GM19467 (cell line): ENCODE results near the gene AGTPBP1.
"Not testable (repeated sequence)": the region's sequence is repeated elsewhere in the genome, so short reads cannot be mapped to it uniquely, and the experiment has no call there.

Experiments used
- ATAC-seq: cut with Tn5 transposase; IDR thresholded peaks from one replicate; pipeline ENCODE4 v1.9.1; 2021; ENCODE audit warnings: mild to moderate bottlenecking, moderate library complexity; ENCODE audit not compliant: unreplicated experiment

Gene AGTPBP1

GRCh38 chr9:85741875-85742596 lies at the start of gene AGTPBP1:
AGTPBP1 (minus strand) TSS chr9:85741954; CDS start chr9:85712533, 29,421 bp downstream.
- peak; percentile 76 for ATAC-seq

- not testable (repeated sequence) for ATAC-seq
These were observed 44.4 kb upstream of the AGTPBP1 start for GRCh38 chr9:85786116-85786515.

GRCh38 chr9:85773844-85774243 lies 32.1 kb upstream of the AGTPBP1 start:
- not testable (repeated sequence) for ATAC-seq

GRCh38 chr9:85761802-85762201 lies 20.0 kb upstream of the AGTPBP1 start:
- not testable (repeated sequence) for ATAC-seq

GRCh38 chr9:85757716-85758115 lies 16.0 kb upstream of the AGTPBP1 start:
- not testable (repeated sequence) for ATAC-seq

GRCh38 chr9:85756216-85756615 lies 14.5 kb upstream of the AGTPBP1 start:
- ATAC-seq: not testable (repeated sequence)

GRCh38 chr9:85746309-85746708 lies 4.6 kb upstream of the AGTPBP1 start:
- no peak for ATAC-seq

- ATAC-seq: no peak
These were observed 3.4 kb upstream of the AGTPBP1 start for GRCh38 chr9:85745203-85745602.

GRCh38 chr9:85744480-85744879 lies 2.7 kb upstream of the AGTPBP1 start:
- ATAC-seq: no peak

GRCh38 chr9:85743275-85744128 lies 1.7 kb upstream of the AGTPBP1 start:
- no peak for ATAC-seq

- ATAC-seq: no peak
These were observed 813 bp upstream of the AGTPBP1 start for GRCh38 chr9:85742597-85742936.

GRCh38 chr9:85741095-85741874 lies 469 bp downstream of the AGTPBP1 start:
- ATAC-seq: peak; percentile 38

- ATAC-seq: no peak
These were observed 1.0 kb downstream of the AGTPBP1 start for GRCh38 chr9:85740787-85741094.

GRCh38 chr9:85738509-85738908 lies 3.2 kb downstream of the AGTPBP1 start:
- no peak for ATAC-seq

- ATAC-seq: no peak
These were observed 4.1 kb downstream of the AGTPBP1 start for GRCh38 chr9:85737671-85738070.

- no peak for ATAC-seq
These were observed 10.7 kb downstream of the AGTPBP1 start for GRCh38 chr9:85730916-85731630.

GRCh38 chr9:85729882-85730281 lies 11.9 kb downstream of the AGTPBP1 start:
- no peak for ATAC-seq

- ATAC-seq: no peak
These were observed 14.3 kb downstream of the AGTPBP1 start for GRCh38 chr9:85727500-85727899.

- no peak for ATAC-seq
These were observed 15.0 kb downstream of the AGTPBP1 start for GRCh38 chr9:85726737-85727136.

- ATAC-seq: no peak
These were observed 18.5 kb downstream of the AGTPBP1 start for GRCh38 chr9:85723215-85723614.

- not testable (repeated sequence) for ATAC-seq
These were observed 22.3 kb downstream of the AGTPBP1 start for GRCh38 chr9:85719411-85719810.
